ENCODE measurements around the gene CHST11. TPM values are rescaled to one million over a fixed set of nuclear protein-coding genes. Genes with fewer than 3 reads are reported as not detected.

Gene CHST11
- total RNA-seq, 1 donor from 2014 or later, result 46.2 TPM

DNA sequence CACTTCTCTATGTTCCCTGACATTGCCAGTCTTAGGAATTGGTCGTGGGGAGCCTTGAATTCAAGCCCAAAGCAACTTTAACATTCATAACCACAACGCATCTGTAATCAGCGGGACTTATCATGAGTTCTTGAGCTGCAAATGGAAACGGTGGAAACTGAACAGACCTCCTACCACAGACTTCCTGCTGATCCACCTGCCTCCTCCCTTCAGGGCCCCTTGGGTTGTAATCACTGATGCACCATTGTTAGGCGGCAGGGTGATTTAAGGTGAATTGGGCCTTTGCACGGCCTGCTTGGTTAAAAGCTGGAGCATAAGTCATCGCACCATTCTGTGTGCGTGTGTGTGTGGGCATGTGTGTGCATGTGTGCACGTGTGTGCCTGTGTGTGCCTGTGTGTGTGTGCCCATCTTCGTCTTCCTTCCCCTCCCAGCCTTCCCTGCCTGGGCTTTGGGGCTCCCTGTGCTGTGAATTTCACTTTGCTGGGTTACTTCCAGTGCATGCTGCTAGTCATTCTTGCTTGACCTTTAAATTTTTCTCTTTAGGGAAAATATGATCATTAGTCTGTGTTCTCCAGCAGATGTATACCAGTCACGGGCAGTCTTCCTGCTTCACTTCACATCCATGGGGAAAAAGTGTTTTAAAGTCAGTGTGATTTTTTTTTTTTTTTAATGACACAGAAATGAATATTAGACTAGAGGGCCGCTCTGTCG lies 29.1 kb downstream of the CHST11 start:
- H3K36me3 ChIP-seq, result no peaks in the 10 kb centered on the region
- DNase-seq (no peak), ATAC-seq (no peak)
- no peaks in the 10 kb centered on the region for H3K27me3 ChIP-seq (ENCODE audit: low read depth)
- no peak overlapping the region for H3K27ac ChIP-seq
- H3K4me3 ChIP-seq, result no peak overlapping the region
- no peaks in the 10 kb centered on the region for H3K9me3 ChIP-seq
- peaks cover 31% of the 10 kb centered on the region for H3K4me1 ChIP-seq
- TF ChIP-seq, protein P1, sequence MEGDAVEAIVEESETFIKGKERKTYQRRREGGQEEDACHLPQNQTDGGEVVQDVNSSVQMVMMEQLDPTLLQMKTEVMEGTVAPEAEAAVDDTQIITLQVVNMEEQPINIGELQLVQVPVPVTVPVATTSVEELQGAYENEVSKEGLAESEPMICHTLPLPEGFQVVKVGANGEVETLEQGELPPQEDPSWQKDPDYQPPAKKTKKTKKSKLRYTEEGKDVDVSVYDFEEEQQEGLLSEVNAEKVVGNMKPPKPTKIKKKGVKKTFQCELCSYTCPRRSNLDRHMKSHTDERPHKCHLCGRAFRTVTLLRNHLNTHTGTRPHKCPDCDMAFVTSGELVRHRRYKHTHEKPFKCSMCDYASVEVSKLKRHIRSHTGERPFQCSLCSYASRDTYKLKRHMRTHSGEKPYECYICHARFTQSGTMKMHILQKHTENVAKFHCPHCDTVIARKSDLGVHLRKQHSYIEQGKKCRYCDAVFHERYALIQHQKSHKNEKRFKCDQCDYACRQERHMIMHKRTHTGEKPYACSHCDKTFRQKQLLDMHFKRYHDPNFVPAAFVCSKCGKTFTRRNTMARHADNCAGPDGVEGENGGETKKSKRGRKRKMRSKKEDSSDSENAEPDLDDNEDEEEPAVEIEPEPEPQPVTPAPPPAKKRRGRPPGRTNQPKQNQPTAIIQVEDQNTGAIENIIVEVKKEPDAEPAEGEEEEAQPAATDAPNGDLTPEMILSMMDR (IDR thresholded peaks at IDR 0.05), result no peak
- intact Hi-C loops (cut with DNase I), result no loop called here

DNA sequence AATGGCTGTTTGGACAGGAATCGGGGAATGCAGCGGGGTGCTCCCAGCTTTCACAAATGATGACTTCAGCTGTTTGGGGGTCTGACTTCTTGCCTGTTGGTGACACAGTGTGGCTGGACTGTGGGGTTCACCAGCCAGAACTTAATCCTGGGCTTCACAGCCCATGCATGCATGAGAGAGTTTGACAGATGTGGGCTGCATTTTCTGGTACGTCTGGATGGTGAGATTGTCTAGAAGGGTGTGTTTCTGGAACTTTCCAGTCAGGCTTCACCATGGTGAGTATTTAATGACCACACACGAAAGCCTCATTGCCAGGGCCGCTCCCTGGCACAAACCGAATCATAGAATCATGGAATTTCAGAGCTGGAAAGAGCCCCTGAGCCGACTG lies 29.6 kb downstream of the CHST11 start:
- Histone ChIP-seq H3K4me3 (no peak overlapping the region), H3K27ac (no peak overlapping the region), H3K4me1 (peaks cover 31% of the 10 kb centered on the region), H3K9me3 (no peaks in the 10 kb centered on the region), H3K36me3 (no peaks in the 10 kb centered on the region), H3K27me3 (ENCODE audit: low read depth) (no peaks in the 10 kb centered on the region)
- ATAC-seq (no peak), DNase-seq (no peak)
- TF ChIP-seq, protein P1 (IDR thresholded peaks at IDR 0.05), result no peak
- intact Hi-C loops (cut with DNase I), result no loop called here

DNA sequence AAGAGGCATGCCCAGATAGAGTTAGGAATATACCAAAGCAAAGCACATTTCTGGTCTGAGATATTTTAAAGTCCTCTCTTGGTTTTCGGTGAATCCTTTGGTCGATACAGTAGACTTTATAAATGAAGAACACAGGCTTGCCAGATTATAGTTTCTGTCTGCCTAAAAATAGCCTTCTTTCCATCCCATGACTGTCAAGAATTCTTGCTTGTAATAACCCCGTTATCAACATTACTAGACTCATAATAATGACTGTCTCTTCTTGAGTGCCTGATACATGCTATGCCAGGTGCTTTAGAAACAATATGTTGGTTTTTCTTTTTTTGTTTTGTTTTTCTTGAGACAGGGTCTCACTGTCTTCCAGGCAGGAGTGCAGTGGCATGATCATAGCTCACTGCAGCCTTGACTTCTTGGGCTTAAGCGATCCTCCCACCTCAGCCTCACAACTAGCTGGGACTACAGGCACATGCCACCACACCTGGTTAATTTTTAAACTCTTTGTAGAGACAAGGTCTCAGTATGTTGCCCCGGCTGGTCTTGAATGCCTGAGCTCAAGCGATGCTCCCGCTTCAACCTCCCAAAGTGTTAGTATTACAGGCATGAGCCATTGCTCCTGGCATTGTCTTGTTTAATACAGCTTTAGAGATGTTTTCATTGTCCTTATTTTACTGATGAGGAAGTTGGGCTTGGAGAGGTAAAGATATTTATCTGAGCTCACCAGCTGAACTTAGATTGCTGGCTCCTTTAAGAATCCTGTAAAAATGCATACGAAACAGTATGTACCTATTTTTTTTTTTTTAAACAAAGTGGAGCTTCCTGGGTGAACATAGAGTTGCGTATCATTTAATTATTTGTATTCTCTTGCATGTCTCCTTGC lies 30.4 kb downstream of the CHST11 start:
- Histone ChIP-seq H3K27ac (no peak overlapping the region), H3K4me1 (peaks cover 30% of the 10 kb centered on the region), H3K4me3 (no peak overlapping the region), H3K36me3 (no peaks in the 10 kb centered on the region), H3K27me3 (ENCODE audit: low read depth) (no peaks in the 10 kb centered on the region), H3K9me3 (no peaks in the 10 kb centered on the region)
- ATAC-seq (no peak), DNase-seq (no peak)
- intact Hi-C loops (cut with DNase I), result no loop called here
- TF ChIP-seq, protein P1 (IDR thresholded peaks at IDR 0.05), result no peak

DNA sequence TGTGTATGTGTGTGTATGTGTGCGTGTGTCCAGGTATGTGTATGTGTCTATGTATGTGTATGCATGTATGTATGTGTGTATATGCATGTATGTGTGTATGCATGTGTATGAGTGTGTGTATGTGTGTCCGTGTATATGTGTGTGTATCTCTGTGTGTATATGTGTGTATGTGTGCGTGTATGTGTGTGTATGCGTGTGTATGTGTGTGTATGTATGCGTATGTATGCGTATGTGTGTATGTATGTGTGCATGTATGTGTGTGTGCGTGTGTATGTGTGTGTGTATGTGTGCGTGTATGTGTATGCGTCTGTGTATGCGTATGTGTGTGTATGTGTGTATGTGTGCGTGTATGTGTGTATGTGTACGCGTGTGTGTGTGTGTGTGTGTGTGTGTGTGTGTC lies 31.6 kb downstream of the CHST11 start:
- Histone ChIP-seq H3K27me3 (ENCODE audit: low read depth) (no peaks in the 10 kb centered on the region), H3K36me3 (no peaks in the 10 kb centered on the region), H3K4me3 (no peak overlapping the region), H3K27ac (no peak overlapping the region), H3K9me3 (no peaks in the 10 kb centered on the region), H3K4me1 (peaks cover 35% of the 10 kb centered on the region)
- ATAC-seq, result no peak
- TF ChIP-seq, protein P1 (IDR thresholded peaks at IDR 0.05), result no peak
- DNase-seq, result no peak
- intact Hi-C loops (cut with DNase I), result no loop called here

DNA sequence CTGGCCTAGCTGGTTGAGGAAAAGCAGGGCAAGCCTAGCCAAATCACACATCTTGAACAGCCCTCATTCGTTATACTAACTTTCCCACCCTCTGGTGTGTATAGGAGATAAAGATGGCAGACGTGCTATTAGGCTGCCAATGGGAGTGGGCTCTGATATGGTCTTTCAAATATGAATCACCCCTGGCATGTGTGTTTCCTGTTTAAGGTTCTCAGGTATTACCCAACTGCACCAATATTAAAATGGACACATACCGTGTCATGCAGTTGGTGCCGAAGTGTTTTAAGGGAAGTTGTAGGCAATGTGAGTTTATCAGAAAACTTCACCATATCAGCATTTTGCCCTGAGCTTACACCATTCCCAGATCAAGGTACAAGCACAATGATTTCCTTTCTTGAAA lies 33.4 kb downstream of the CHST11 start:
- no peaks in the 10 kb centered on the region for H3K9me3 ChIP-seq

More for the DNA sequence above, 33.4 kb downstream of the CHST11 start:
- TF ChIP-seq, protein P1 (IDR thresholded peaks at IDR 0.05), result no peak
- H3K27me3 ChIP-seq (ENCODE audit: low read depth), result no peaks in the 10 kb centered on the region
- peaks cover 48% of the 10 kb centered on the region for H3K4me1 ChIP-seq
- H3K4me3 ChIP-seq, result no peak overlapping the region
- H3K36me3 ChIP-seq, result no peaks in the 10 kb centered on the region
- DNase-seq (no peak), ATAC-seq (peak; percentile 23 to 29)
- intact Hi-C loops (cut with DNase I), result no loop called here
- no peak overlapping the region for H3K27ac ChIP-seq

Measured in lower lobe of right lung (tissue), 2 donors.